Astrocyte of the cerebellum (primary cell): ENCODE measurements around the gene FYB2.

Experiments used
- DNase-seq: peaks from one replicate; pipeline ENCODE4 v3.0.0-alpha.2; 2011; ENCODE audit warnings: low read depth
- H3K4me3 ChIP-seq: 2 replicates; pipeline ENCODE4 v1.5.1; 2011; ENCODE audit warnings: mild to moderate bottlenecking, low read depth, low read length, moderate library complexity
- in situ Hi-C: cut with HindIII; loops from 2 replicates; pipeline ENCODE4 v1.10.0; 2017; ENCODE audit warnings: low sequenced_read_pairs
- TF ChIP-seq, protein P1 (sequence below): IDR thresholded peaks from 2 replicates; pipeline ENCODE4 v1.5.1; 2012; ENCODE audit warnings: low read length, low read depth, moderate library complexity, mild to moderate bottlenecking; ENCODE audit errors: missing control alignments

FYB2 gene

DNA sequence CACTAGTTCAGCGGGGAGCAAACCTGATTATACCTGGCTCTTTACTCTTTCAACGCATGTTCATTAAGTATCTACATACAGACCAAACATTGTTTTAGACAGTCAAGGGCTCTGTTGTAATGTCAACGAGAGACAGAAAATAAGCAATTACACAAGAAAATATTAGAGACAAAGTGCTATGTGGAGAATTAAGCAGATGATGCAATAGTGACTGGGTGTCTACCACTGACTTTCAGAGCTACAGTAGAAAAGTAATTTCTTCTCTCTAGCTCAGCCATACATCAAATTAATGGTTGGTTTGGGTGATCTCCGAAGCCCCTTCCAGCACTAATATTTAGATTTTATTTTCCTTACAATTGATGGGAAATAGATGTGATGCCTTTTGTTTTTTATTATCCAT, 23.3 kb downstream of the FYB2 start:
- TF ChIP-seq, protein P1, sequence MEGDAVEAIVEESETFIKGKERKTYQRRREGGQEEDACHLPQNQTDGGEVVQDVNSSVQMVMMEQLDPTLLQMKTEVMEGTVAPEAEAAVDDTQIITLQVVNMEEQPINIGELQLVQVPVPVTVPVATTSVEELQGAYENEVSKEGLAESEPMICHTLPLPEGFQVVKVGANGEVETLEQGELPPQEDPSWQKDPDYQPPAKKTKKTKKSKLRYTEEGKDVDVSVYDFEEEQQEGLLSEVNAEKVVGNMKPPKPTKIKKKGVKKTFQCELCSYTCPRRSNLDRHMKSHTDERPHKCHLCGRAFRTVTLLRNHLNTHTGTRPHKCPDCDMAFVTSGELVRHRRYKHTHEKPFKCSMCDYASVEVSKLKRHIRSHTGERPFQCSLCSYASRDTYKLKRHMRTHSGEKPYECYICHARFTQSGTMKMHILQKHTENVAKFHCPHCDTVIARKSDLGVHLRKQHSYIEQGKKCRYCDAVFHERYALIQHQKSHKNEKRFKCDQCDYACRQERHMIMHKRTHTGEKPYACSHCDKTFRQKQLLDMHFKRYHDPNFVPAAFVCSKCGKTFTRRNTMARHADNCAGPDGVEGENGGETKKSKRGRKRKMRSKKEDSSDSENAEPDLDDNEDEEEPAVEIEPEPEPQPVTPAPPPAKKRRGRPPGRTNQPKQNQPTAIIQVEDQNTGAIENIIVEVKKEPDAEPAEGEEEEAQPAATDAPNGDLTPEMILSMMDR = no peak
- no peak overlapping the region for H3K4me3 ChIP-seq
- in situ Hi-C loops = loop anchor here (5.0 kb wide), 1 partner anchor 79 kb away; no protein-coding TSS in a partner anchor
- DNase-seq = no peak

DNA sequence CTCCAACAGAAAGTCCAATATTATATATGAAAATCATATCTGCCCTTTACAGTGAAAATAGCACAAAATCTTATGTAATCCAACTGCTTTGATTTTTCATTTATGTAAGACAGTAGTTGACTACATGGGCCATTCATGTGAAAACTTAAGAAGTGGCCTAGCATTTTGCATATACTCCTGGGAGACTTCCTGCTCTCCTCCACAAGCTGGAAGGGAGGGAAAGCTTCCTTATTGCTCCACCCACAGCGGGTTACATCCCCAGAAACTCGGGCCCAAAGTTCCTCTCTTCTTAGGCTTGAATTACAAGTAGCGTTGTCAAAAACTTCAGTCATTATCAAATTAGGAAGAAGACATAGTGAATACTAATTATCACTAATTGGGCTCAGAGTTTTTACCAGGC, 29.2 kb downstream of the FYB2 start:
- no peak for DNase-seq
- H3K4me3 ChIP-seq = no peak overlapping the region
- in situ Hi-C loops = no loop called here
- TF ChIP-seq, protein P1 = no peak

DNA sequence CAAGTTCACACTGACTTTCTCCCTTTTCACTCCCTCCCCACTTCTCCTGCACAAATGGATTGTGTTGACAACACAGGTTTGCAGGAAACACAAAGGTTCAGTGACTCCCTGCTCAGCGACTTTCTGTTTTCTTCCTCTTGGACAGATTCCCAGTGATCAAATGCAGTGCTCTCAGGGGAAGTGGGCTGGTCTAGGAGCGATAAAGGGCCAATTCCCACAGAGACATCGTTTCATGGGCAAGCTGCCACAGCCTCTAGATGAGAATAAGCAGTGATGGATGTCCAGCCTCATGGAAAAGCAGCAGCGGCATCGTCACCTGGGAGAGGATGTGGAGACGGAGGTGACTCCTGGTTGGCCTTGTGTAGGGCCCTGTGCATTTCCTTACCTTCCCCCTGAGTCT, 30.6 kb downstream of the FYB2 start:
- in situ Hi-C loops = no loop called here
- TF ChIP-seq, protein P1 = no peak
- no peak for DNase-seq
- no peak overlapping the region for H3K4me3 ChIP-seq

DNA sequence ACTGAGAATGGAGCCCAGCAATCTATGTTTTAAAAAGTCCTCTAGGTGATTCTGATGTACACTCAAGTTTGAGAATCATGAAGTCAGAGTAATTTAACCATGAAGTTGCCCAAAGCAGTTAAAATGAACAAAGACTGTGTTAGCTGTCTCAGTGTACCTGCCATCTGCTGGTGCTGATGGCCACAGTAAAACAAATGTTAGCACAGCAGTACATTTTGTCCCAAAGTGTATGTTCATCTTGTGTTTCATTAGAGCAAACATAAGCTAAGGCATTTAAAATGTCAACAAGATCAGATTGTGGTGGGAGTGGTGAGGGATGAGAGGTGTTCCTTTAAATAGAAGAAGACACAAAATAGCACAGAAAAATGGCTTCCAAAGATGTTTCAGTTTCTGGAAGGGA, 31.1 kb downstream of the FYB2 start:
- H3K4me3 ChIP-seq = no peak overlapping the region
- no peak for DNase-seq
- TF ChIP-seq, protein P1 = no peak
- in situ Hi-C loops = no loop called here

DNA sequence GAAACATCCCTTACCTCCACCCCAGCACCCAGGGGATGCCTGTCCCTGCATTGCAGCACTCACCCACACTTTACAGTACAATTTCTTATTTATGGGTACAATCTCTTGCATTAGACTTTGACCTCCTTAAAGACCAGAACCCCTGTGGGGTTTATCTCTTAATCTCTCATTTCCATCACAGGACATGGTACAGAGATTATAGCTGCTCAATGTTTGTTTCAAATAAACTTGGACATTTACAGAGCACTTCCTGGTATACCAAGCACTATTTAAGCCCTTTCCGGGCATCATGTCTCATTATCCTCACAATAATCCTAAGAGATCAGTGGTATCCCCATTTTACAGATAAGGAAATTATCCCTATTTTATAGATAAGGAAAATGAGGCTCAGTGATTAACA, 31.9 kb downstream of the FYB2 start:
- H3K4me3 ChIP-seq = no peak overlapping the region
- in situ Hi-C loops = no loop called here
- TF ChIP-seq, protein P1 = no peak
- DNase-seq = no peak

DNA sequence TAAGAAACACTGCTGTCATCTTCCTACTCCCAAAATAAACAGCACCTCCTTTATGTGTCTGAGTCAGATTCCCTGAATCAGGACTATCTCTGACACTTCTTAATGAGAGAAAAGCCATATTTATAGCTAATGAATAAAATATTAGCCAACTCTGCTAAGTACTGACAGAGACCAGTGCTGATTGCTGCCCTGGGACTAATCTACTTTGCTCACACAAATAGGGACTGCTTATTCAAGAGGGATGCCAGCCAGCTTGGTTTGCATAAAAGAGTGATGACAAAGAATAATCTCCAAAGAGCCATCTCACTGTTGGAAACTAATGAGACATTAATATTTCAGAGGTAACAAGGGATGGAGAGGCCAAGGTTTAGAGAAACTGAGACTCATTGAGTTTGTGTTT, 36.4 kb downstream of the FYB2 start:
- TF ChIP-seq, protein P1 = no peak
- in situ Hi-C loops = no loop called here
- DNase-seq = no peak
- H3K4me3 ChIP-seq = no peak overlapping the region

DNA sequence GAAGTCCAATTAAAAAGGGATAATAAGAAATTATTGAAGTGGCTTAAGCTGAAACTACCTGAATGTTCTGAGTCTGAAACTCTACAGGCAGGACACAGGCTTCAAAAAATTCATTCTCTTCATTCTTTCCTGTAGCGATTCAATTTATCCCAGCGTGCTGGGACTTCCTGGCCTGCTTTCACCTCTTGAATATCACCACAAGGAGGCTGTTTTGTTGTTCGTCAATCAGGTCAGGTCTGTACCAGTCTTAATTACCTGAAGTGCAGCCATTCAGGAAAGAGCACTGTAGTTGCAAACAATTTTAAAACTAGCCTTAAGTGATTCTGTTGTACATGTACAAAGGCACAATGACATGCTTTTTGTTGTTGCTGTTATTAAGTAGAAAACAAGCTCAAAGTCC, 38.4 kb downstream of the FYB2 start:
- in situ Hi-C loops = no loop called here
- no peak for DNase-seq
- TF ChIP-seq, protein P1 = no peak
- no peak overlapping the region for H3K4me3 ChIP-seq
